CD4-positive, alpha-beta T cell treated with Interleukin-6 at 100 ng/mL for 8 hours (primary cell): Measurements from ENCODE around the gene EFHD2.

Source experiments
- DNase-seq: peaks from one replicate; pipeline ENCODE4 v3.0.0-alpha.2; 2020; ENCODE audit warnings: mixed read lengths, low spot score

The EFHD2 gene

GRCh38 chr1:15476927-15477326 lies 67.2 kb downstream of the EFHD2 start:
- no peak for DNase-seq

GRCh38 chr1:15477646-15478212 lies 68.0 kb downstream of the EFHD2 start:
- no peak for DNase-seq
